ENCODE measurements around the gene TOPAZ1. TPM values are rescaled to one million over a fixed set of nuclear protein-coding genes. Genes with fewer than 3 reads are reported as not detected.
A peak's percentile ranks its signal among the peaks of the same experiment; 100 is the strongest.

Gene TOPAZ1
- total RNA-seq, 1 experiment from 2014 or later, result not detected

- H3K4me1 ChIP-seq (ENCODE audit: insufficient read depth, low read length), result no peaks in the 10 kb centered on the region
- intact Hi-C loops (cut with micrococcal nuclease), result no loop called here
- CTCF ChIA-PET, result no interaction called here
- ATAC-seq, result no peak
- no peaks in the 10 kb centered on the region for H3K79me2 ChIP-seq (ENCODE audit: low read length)
- TF ChIP-seq EZH2 (IDR thresholded peaks at IDR 0.05; ENCODE audit: low read length, unreplicated experiment) (no peak), EZH2phosphoT487 (IDR thresholded peaks at IDR 0.05; ENCODE audit: borderline replicate concordance, low read length) (no peak), CTCF (conservative IDR thresholded peaks at IDR 0.05; ENCODE audit: low read depth, low read length) (no peak)
- H2AFZ ChIP-seq (ENCODE audit: low read length), result no peak overlapping the region
- no peak for DNase-seq
- no peak overlapping the region for H3K27ac ChIP-seq (ENCODE audit: low read length)
- 0 out of 2 replicates have a peak, but pooled peaks cover 5% of the 10 kb centered on the region for H3K9me3 ChIP-seq (ENCODE audit: low read length)
- H3K9me2 ChIP-seq (replicated peaks; ENCODE audit: low read length), result no peaks in the 10 kb centered on the region
- H3K4me2 ChIP-seq (ENCODE audit: low read length), result no peak overlapping the region
- H3K36me3 ChIP-seq (ENCODE audit: low read depth, low read length), result no peaks in the 10 kb centered on the region
- no peaks in the 10 kb centered on the region for H4K20me1 ChIP-seq (ENCODE audit: low read length)
- no TSS peak for BruUV-seq (replicated peaks)
- no peaks in the 10 kb centered on the region for H3F3A ChIP-seq (ENCODE audit: low read length, unreplicated experiment)
- 0 out of 2 replicates have a peak, but pooled peaks cover 7% of the 10 kb centered on the region for H3K27me3 ChIP-seq (ENCODE audit: low read length)
- no peak overlapping the region for H3K4me3 ChIP-seq (ENCODE audit: low read length)
- no peak overlapping the region for H3K9ac ChIP-seq (ENCODE audit: low read length)
- POLR2A ChIA-PET (ENCODE audit: unreplicated experiment), result no interaction called here
Measured at GRCh38 chr3:44248152-44248551, 6.5 kb downstream of the TOPAZ1 start.

GRCh38 chr3:44252332-44252959 is 10.8 kb downstream of the TOPAZ1 start:
- Histone ChIP-seq H3K36me3 (ENCODE audit: low read depth, low read length) (no peaks in the 10 kb centered on the region), H3K4me2 (ENCODE audit: low read length) (no peak overlapping the region), H3K9me3 (ENCODE audit: low read length) (0 out of 2 replicates have a peak, but pooled peaks cover 5% of the 10 kb centered on the region), H3F3A (ENCODE audit: low read length, unreplicated experiment) (no peaks in the 10 kb centered on the region), H3K9ac (ENCODE audit: low read length) (no peak overlapping the region), H3K9me2 (replicated peaks; ENCODE audit: low read length) (no peaks in the 10 kb centered on the region), H3K4me3 (ENCODE audit: low read length) (no peak overlapping the region), H3K27ac (ENCODE audit: low read length) (no peak overlapping the region), H4K20me1 (ENCODE audit: low read length) (no peaks in the 10 kb centered on the region), H3K27me3 (ENCODE audit: low read length) (no peaks in the 10 kb centered on the region), H3K79me2 (ENCODE audit: low read length) (no peaks in the 10 kb centered on the region), H2AFZ (ENCODE audit: low read length) (no peak overlapping the region), H3K4me1 (ENCODE audit: insufficient read depth, low read length) (no peaks in the 10 kb centered on the region)
- ATAC-seq (no peak), DNase-seq (no peak)
- BruUV-seq (replicated peaks), result no TSS peak
- CTCF ChIA-PET, result no interaction called here
- TF ChIP-seq EZH2 (IDR thresholded peaks at IDR 0.05; ENCODE audit: low read length, unreplicated experiment) (no peak), EZH2phosphoT487 (IDR thresholded peaks at IDR 0.05; ENCODE audit: borderline replicate concordance, low read length) (no peak), CTCF (conservative IDR thresholded peaks at IDR 0.05; ENCODE audit: low read depth, low read length) (0 out of 2 replicates have a peak, but pooled peaks have one; percentile 15)
- POLR2A ChIA-PET (ENCODE audit: unreplicated experiment), result no interaction called here
- intact Hi-C loops (cut with micrococcal nuclease), result no loop called here

- H3K36me3 ChIP-seq (ENCODE audit: low read depth, low read length), result no peaks in the 10 kb centered on the region
- H4K20me1 ChIP-seq (ENCODE audit: low read length), result no peaks in the 10 kb centered on the region
- H3K4me1 ChIP-seq (ENCODE audit: insufficient read depth, low read length), result peaks cover 7% of the 10 kb centered on the region
- ATAC-seq (no peak), DNase-seq (no peak)
- H3K27me3 ChIP-seq (ENCODE audit: low read length), result no peaks in the 10 kb centered on the region
- no peak overlapping the region for H3K4me3 ChIP-seq (ENCODE audit: low read length)
- no peak overlapping the region for H3K4me2 ChIP-seq (ENCODE audit: low read length)
- H3K9me2 ChIP-seq (replicated peaks; ENCODE audit: low read length), result no peaks in the 10 kb centered on the region
- H3K9me3 ChIP-seq (ENCODE audit: low read length), result no peaks in the 10 kb centered on the region
- no peaks in the 10 kb centered on the region for H3K79me2 ChIP-seq (ENCODE audit: low read length)
- no TSS peak for BruUV-seq (replicated peaks)
- no peak for TF ChIP-seq EZH2 (IDR thresholded peaks at IDR 0.05; ENCODE audit: low read length, unreplicated experiment)
- TF ChIP-seq EZH2phosphoT487 (IDR thresholded peaks at IDR 0.05; ENCODE audit: borderline replicate concordance, low read length), result no peak
- no peak for TF ChIP-seq CTCF (conservative IDR thresholded peaks at IDR 0.05; ENCODE audit: low read depth, low read length)
- intact Hi-C loops (cut with micrococcal nuclease), result no loop called here
- H2AFZ ChIP-seq (ENCODE audit: low read length), result no peak overlapping the region
- H3K27ac ChIP-seq (ENCODE audit: low read length), result no peak overlapping the region
- ChIA-PET CTCF (no interaction called here), POLR2A (ENCODE audit: unreplicated experiment) (no interaction called here)
- no peaks in the 10 kb centered on the region for H3F3A ChIP-seq (ENCODE audit: low read length, unreplicated experiment)
- no peak overlapping the region for H3K9ac ChIP-seq (ENCODE audit: low read length)
Measured at GRCh38 chr3:44259404-44259803, 17.7 kb downstream of the TOPAZ1 start.
